Stimulated activated CD8-positive, alpha-beta memory T cell treated with anti-CD3 and anti-CD28 coated beads, Interleukin-4, amount 100 ng/mL, for 48 hours (primary cell): ENCODE results near the gene RABL6.
A peak's percentile ranks its signal among the peaks of the same experiment; 100 is the strongest.
"Not testable (repeated sequence)": the region's sequence is repeated elsewhere in the genome, so short reads cannot be mapped to it uniquely, and the experiment has no call there.

Source experiments
- DNase-seq: peaks from one replicate; pipeline ENCODE4 v3.0.0-alpha.2; 2020

Gene RABL6

GRCh38 chr9:136796238-136796774, 11.4 kb upstream of the RABL6 start, which contains the start of gene CCDC183:
Gene CCDC183, plus strand, starts transcription at chr9:136796338. Its CDS starts 60 bp downstream, at chr9:136796398.
- no peak for DNase-seq

DNA sequence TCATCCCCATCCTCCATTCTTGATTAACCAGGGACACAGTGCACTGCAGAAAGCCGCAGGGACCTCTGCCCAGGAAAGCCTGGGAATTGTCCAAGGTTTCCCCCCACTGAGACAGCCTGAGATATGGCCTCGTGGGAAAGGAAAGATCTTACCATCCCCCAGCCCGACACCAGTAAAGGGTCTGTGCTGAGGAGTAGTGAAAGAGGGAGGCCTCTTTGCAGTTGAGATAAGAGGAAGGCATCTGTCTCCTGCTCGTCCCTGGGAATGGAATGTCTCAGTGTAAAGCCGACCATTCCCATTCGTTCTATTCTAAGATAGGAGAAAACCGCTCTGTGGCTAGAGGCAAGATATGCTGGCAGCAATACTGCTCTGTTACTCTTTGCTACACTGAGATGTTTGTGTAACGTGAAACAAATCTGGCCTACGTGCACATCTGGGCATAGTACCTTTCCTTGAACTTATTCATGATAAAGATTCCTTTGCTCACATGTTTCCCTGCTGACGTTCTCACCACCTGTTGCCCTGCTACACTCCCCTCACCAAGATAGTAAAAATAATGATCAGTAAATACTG, 10.9 kb upstream of the RABL6 start:
- not testable (repeated sequence) for DNase-seq

GRCh38 chr9:136798708-136799078, 9.1 kb upstream of the RABL6 start:
- DNase-seq = no peak

GRCh38 chr9:136799079-136799853, 8.5 kb upstream of the RABL6 start:
- DNase-seq = no peak

GRCh38 chr9:136799854-136800657, 7.7 kb upstream of the RABL6 start:
- DNase-seq = peak; percentile 93

GRCh38 chr9:136802321-136802720, 5.4 kb upstream of the RABL6 start:
- DNase-seq = no peak

- DNase-seq = not testable (repeated sequence)
Observed at GRCh38 chr9:136803009-136803550, 4.7 kb upstream of the RABL6 start.

DNA sequence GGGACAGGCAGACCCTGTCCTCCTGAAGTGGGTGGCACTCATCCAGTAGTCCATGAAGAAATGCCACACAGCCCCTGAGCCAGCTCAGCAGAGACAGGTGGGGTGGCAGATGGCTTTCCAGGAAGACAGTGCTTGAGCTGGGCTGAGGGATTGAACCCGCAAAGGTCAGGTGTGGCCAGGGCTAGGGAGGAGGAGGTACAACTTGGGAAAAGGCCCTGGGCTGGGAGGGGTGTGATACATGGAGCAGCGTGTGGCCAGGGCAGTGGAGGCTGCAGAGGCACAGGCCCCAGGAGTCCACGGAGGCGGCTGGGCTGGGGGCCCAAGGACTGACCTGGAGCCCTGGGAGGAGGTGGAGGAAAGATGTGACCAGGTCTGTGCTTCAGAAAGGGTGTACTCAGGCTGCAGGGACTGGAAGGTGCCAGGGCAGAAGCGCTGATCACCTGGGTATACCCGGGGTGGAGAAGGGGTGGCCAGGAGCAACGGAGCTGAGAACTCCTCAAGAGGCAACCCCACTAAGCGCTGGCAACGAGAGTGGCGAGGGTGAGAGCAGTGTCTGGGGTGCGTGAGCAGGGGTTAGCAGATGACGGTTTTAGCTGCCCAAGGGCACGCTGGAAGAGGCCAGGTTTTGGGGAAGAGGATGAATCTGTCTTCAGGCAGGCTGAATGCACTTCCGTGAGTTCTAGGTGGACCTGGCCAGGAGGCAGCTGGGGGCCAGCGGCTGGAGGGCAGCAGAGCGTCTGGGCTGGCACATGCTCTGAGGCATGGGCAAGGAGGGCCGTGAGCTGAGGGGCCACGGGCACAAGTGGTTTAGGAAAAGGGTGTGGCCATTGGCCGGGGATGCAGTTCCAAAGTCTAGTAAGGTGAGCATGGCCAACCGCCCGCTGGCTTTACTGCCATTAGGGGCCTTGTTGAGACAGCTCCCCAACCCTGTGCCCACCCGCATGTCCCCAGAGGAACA, 3.9 kb upstream of the RABL6 start:
- DNase-seq = no peak

- DNase-seq = no peak
Observed at GRCh38 chr9:136804509-136805206, 3.1 kb upstream of the RABL6 start.

- DNase-seq = no peak
Observed at GRCh38 chr9:136805207-136805740, 2.5 kb upstream of the RABL6 start.

DNA sequence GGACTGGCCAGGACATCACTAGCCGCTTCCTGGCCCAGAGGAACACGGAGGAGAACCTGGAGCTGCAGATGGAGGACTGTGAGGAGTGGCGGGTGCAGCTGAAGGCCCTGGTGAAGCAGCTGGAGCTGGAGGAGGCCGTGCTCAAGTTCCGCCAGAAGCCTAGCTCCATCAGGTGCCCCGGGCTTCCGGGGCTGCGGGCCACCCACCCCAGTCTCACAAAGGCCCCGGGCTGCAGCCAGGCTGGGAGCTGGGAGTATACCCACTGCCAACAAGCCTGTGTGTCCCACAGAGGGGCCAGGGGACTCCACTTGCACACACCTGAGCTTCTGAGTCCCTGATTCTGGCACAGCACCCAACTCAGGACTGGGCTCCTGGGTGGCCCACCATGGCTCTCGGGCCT, 1.7 kb upstream of the RABL6 start:
- no peak for DNase-seq

- DNase-seq = no peak
Observed at GRCh38 chr9:136806631-136807201, 1.0 kb upstream of the RABL6 start.

DNA sequence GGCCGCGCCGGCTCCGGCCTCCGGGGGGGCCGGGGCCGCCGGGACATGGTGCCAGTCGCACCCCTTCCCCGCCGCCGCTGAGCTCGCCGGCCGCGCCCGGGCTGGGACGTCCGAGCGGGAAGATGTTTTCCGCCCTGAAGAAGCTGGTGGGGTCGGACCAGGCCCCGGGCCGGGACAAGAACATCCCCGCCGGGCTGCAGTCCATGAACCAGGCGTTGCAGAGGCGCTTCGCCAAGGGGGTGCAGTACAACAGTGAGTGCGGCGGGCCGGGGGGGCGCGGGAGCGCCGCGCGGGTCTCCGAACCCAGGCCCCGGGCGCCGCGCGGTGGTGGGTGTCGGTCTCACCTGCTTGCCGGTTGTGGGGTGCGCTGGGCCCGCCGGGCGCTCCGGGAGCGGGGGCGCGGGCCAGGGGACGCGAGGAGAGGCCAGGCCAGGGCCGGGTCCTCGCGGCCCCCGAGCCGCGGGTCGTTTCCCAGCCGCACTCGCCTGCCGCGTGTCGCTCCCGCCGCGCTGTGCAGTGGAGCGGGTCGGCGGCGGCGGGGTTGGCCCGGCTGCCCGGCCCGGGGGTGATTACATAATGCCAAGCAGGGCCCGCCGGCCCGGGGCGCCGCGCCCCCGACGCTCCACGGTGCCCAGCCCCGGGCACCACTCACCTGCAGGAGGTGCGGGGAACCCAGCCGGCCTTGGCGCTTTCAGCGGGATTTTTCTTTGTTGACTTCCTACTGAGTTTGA, 492 bp downstream of the RABL6 start:
- DNase-seq = peak; percentile 50

- no peak for DNase-seq
Observed at GRCh38 chr9:136808806-136809158, 1.0 kb downstream of the RABL6 start.

GRCh38 chr9:136814725-136815421, 7.1 kb downstream of the RABL6 start:
- no peak for DNase-seq

- no peak for DNase-seq
Observed at GRCh38 chr9:136815422-136815782, 7.7 kb downstream of the RABL6 start.

- no peak for DNase-seq
Observed at GRCh38 chr9:136820971-136821825, 13.4 kb downstream of the RABL6 start.

DNA sequence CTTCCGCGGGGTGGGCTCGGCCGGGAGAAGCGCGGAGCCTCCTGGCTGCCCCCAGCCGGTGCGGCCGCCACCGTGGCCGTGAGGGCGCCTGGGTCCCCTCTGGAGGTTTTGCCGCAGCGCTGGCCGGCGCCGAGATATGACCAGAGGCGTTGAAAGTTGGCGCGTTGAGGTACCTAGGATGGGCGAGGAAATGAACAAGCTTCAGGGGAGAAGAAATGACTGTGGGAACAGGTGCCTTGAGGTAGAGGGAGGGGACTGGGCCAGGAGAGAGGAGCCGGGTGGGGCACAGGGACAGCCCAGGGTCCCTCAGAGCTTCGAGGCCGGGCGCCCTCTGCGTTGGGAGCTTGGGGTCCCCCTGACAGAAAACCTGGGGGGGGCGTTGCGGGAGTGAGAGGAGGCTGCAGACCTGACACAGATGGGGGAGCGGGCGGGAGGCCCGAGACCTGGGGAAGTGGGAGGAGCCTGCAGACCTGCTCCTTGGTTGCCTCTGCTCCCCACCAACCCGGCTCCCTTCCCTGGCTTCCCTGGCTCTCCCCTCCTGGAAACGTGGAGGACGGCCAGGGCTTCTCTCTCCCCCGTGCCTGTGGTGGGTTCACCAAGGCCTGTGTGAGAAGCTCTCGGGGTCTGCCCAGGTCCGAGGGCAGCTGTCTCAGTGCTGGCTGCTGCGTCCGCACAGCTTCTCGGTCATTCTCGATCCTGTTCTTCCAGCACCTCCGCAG, 14.2 kb downstream of the RABL6 start:
- DNase-seq = no peak
